ENCODE data around the gene PIAS4.

The PIAS4 gene

DNA sequence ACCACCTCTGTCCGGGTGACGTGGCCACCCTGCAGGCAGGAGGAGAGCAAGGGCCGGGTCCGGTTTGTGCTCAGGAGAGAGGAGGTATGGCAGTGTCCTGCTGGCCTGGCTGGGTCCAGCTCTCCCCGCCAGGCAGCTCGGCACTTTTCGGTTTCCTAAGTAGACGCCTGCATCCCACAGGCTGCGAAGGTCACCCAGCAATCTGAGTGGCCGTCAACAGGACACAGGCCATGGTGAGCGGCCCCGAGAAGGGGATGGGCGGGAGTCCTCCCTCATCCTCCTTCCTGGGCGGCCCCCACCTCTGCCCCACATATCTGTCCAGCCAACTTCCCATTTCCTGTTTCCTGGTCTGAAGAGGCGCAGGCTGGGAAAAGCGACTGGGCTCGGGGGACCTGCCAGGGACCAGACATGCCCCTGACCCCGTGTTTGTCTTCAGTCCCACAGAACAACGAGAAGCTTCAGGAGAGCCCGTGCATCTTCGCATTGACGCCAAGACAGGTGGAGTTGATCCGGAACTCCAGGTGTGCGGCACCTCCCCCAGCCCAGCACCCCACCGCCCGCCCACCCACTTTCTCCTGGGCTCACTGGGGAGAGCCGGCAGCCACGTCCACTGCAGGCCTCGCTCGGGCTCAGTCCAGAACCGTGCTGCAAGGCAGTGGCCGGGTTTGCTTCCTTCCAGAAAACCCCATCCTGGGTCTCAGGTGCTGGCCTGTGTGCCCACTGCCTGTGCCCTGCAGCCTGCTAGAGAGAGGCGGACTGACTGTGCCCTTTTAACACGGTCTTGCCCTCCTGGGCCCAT lies 16.3 kb downstream of the PIAS4 start:
- DNase-seq = no peak

- DNase-seq = no peak
Observed at GRCh38 chr19:4025317-4025716, 17.8 kb downstream of the PIAS4 start.

DNA sequence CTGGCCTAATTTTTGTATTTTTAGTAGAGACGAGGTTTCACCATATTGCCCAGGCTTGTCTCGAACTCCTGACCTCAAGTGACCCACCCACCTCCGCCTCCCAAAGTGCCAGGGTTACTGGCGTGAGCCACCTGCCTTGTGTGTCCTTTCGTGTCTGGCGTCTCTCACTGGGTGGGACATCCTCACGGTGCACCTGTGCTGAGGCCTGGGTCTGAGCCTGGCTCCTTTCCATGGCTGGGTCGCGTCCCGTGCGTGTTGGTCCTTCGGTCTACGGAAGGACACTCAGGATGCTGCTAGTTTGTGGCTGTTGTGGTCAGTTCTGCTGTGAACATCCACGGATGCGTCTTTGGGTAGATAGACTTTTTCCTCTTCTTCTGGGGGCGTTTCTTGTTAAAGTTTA lies 19.6 kb downstream of the PIAS4 start:
- DNase-seq = no peak

- no peak for DNase-seq
Observed at GRCh38 chr19:4028334-4029246, 21.1 kb downstream of the PIAS4 start.

- no peak for DNase-seq
Observed at GRCh38 chr19:4029247-4029614, 21.7 kb downstream of the PIAS4 start.

DNA sequence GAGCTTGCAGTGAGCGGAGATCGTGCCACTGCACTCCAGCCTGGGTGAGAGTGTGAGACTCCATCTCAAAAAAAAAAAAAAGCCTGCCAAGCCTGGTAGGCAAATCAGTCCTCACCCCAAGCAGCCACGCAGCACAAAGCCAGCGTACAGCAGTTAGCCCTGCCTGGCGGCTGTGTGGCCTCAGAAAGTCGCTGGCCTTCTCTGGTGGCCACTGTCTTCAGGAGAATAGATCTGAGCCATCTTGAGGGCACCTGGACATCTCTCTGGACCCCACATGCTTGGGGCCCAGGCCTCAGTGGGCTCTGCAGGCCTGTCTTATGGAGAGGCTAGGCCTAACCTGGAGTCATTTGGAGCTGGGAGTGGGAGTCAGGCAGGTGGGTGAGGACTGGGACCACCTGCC lies 23.0 kb downstream of the PIAS4 start:
- no peak for DNase-seq

GRCh38 chr19:4030981-4031380 lies 23.4 kb downstream of the PIAS4 start:
- DNase-seq = no peak

GRCh38 chr19:4031420-4031819 lies 23.9 kb downstream of the PIAS4 start:
- DNase-seq = no peak

GRCh38 chr19:4032436-4032835 lies 24.9 kb downstream of the PIAS4 start:
- no peak for DNase-seq

- DNase-seq = no peak
Observed at GRCh38 chr19:4033028-4033956, 25.8 kb downstream of the PIAS4 start.

- DNase-seq = no peak
Observed at GRCh38 chr19:4034048-4035017, 26.8 kb downstream of the PIAS4 start.

- DNase-seq = no peak
Observed at GRCh38 chr19:4035018-4035566, 27.6 kb downstream of the PIAS4 start.

DNA sequence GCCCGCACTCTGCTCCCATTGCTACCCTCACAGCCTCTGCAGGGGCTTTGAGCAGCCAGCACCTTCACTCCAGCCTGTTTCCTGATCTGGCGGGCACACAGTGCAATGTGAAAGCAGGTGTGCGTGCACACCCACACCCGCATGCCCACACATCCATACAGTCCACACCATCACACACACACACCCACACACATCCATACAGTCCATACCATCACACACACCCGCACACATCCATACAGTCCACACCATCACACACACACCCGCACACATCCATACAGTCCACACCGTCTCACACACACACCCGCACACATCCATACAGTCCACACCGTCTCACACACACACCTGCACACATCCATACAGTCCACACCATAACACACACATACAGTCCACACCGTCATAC lies 28.0 kb downstream of the PIAS4 start:
- DNase-seq = no peak

DNA sequence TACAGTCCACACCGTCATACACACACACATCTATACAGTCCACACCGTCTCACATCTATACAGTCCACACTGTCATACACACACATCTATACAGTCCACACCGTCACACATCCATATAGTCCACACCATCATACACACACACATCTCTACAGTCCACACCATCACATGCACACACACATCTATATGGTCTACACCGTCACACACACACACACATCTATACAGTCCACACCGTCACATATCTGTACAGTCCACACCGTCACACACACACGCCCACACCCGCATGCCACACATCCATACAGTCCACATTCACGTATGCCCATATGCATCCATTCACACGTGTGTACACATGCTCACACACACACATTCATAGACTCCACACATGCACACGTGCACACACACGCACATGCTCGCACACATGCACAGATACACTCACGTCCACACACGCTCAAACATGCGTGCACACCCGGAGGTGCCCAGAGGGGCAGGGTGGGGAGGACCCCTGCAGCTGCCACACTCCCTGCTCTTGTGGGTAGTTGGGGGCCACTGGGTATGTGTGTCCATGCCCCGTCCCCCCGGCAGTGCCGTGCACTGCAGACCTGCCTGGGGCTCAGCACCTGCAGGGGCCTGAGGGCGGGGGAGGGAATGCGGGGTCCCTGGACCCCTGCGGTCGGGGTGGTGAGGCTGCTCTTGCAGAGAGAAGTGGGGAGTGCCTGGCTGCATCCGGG lies 29.2 kb downstream of the PIAS4 start:
- no peak for DNase-seq

GRCh38 chr19:4037301-4037949 lies 29.9 kb downstream of the PIAS4 start:
- no peak for DNase-seq

GRCh38 chr19:4038057-4038456 lies 30.5 kb downstream of the PIAS4 start:
- no peak for DNase-seq

GRCh38 chr19:4038661-4039423 lies 31.3 kb downstream of the PIAS4 start:
- DNase-seq = no peak

GRCh38 chr19:4042064-4042730 lies 34.7 kb downstream of the PIAS4 start:
- DNase-seq = no peak

DNA sequence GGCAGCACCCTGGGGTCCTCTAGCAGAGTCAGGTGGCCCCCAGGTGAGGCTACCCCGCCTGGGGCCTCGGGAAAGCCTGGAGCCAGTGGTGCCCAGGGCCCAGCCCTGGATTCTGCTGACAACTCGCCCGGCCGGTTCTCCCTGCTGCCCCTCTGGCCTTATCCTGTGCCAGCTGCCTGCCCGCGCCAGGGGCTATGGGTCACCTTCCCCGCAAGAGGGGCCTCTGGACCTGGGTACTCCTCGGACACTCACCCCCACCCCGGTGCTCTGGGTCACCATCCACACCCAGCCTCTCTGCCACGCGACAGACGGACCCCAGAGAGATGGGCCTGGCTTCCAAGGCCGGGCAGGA lies 35.2 kb downstream of the PIAS4 start:
- DNase-seq = no peak
